Measurements from ENCODE around the gene KCNK4.

KCNK4 gene

DNA sequence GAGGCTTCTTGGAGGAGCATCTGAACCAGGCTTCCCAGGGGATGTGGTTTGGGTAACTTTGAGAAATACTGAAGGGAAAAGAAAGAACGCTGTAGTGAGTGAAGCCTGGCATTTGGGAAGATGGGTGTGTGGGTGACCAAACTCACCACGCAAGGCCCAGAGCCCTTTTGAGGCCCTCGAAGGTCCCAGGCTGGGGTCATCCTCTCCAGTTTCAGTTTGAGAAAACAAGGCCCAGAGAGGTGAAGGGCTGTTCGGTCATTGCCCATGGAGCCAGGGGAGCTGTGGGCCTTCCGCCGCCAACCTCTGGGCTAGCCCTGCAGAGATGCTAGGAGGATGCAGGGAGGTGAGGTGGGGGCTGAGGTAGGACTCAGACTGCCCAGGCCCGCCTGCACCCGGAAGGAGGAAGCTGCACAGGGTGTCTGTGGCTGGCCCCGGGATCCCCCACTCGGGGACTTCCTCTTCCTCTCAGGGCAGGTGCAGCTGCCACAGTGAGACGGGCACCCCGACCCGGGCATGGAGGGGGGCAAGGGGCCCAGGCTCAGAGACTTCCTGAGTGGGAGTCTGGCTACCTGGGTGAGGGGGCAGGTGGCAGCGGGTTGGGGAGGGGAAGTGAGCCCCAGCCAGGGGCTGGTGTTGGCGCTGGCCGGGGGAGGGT is 48.8 kb downstream of the KCNK4 start, which contains the start of gene CCDC88B:
Gene CCDC88B (plus strand): TSS at position 451 of the 655 bp plus-strand sequence. CDS start 63 bp downstream, at position 514.
- DNase-seq (ENCODE audit: low read depth, low spot score), result no peak
- TF ChIP-seq, protein P1, sequence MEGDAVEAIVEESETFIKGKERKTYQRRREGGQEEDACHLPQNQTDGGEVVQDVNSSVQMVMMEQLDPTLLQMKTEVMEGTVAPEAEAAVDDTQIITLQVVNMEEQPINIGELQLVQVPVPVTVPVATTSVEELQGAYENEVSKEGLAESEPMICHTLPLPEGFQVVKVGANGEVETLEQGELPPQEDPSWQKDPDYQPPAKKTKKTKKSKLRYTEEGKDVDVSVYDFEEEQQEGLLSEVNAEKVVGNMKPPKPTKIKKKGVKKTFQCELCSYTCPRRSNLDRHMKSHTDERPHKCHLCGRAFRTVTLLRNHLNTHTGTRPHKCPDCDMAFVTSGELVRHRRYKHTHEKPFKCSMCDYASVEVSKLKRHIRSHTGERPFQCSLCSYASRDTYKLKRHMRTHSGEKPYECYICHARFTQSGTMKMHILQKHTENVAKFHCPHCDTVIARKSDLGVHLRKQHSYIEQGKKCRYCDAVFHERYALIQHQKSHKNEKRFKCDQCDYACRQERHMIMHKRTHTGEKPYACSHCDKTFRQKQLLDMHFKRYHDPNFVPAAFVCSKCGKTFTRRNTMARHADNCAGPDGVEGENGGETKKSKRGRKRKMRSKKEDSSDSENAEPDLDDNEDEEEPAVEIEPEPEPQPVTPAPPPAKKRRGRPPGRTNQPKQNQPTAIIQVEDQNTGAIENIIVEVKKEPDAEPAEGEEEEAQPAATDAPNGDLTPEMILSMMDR (IDR thresholded peaks at IDR 0.05; ENCODE audit: insufficient read depth, low read length, missing control alignments), result no peak
- no peak within 1 kb of the TSS for H3K4me3 ChIP-seq (ENCODE audit: low read depth, low read length)
- CTCF ChIA-PET, result interaction anchor here (21.8 kb wide), 1 partner anchor 11 kb away, joined by 414 read pairs; the partner anchor contains the start of gene RPS6KA4
- POLR2A ChIA-PET, result interaction anchor here (0.6 kb wide), 1 partner anchor 77 kb away, joined by 3 read pairs; no protein-coding TSS in a partner anchor

DNA sequence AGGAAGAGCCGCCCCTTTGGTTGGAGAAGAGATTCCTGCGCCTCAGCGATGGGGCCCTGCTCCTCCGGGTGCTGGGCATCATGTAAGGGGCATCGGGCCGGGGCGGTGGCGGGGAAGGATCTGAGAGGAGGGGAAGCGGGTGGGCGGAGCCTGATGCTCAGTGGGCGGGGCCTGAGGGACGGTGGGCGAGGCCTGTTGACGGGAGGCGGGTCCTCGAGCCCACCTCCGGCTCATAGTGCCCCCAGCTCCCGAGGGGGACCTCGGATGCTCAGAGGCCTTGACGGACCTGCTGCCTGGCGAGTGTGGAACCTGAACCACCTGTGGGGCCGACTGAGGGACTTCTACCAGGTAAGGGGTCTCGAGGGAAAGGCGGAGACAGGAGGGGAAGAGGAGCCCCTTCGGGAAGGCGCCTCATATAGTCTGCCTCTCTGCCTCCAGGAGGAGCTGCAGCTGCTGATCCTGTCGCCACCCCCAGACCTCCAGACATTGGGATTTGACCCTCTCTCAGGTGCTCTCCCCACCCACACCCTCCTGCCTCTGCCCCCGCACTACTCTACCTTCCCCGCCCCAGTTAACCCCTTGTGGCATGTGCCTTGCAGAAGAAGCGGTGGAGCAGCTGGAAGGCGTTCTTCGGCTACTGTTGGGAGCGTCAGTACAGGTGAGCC is 49.7 kb downstream of the KCNK4 start:
- TF ChIP-seq, protein P1 (IDR thresholded peaks at IDR 0.05; ENCODE audit: insufficient read depth, low read length, missing control alignments), result no peak
- no peak overlapping the region for H3K4me3 ChIP-seq (ENCODE audit: low read depth, low read length)
- POLR2A ChIA-PET, result interaction anchor here (1.2 kb wide), 1 partner anchor 23 kb away, joined by 3 read pairs; the partner anchor contains the start of genes PRDX5 and TRMT112

DNA sequence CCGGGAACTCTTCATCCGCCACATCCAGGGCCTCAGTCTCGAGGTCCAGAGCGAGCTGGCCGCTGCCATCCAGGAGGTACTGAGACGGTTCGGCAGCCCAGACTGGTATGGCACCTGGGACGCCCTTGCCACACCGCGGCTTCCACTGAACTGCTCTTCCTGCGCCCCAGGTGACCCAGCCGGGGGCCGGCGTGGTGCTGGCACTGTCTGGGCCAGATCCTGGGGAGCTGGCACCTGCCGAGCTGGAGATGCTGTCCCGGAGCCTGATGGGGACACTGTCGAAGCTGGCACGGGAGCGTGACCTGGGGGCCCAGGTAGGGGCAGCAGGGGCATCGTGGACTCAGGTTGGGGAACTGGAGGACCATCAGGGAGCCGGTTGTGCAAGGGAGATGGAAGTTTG is 50.3 kb downstream of the KCNK4 start:
- CTCF ChIA-PET, result interaction anchor here (0.6 to 21.8 kb wide), 9 partner anchors 2 to 135 kb away, joined by 3 to 414 read pairs (median 4); partner anchors contain the start of genes CCDC88B, ESRRA, FERMT3 and RPS6KA4
- H3K4me3 ChIP-seq (ENCODE audit: low read depth, low read length), result no peak overlapping the region
- TF ChIP-seq, protein P1 (IDR thresholded peaks at IDR 0.05; ENCODE audit: insufficient read depth, low read length, missing control alignments), result no peak
- POLR2A ChIA-PET, result interaction anchor here (1.0 to 1.6 kb wide), 3 partner anchors 9 to 24 kb away, joined by 3 to 10 read pairs (median 3); partner anchors contain the start of genes PRDX5 and TRMT112
- no peak for DNase-seq (ENCODE audit: low read depth, low spot score)

More for the DNA sequence above, 49.7 kb downstream of the KCNK4 start:
- DNase-seq (ENCODE audit: low read depth, low spot score), result no peak
- CTCF ChIA-PET, result interaction anchor here (1.1 to 21.8 kb wide), 6 partner anchors 1 to 134 kb away, joined by 3 to 414 read pairs (median 8); partner anchors contain the start of genes CCDC88B, ESRRA, FERMT3 and RPS6KA4

DNA sequence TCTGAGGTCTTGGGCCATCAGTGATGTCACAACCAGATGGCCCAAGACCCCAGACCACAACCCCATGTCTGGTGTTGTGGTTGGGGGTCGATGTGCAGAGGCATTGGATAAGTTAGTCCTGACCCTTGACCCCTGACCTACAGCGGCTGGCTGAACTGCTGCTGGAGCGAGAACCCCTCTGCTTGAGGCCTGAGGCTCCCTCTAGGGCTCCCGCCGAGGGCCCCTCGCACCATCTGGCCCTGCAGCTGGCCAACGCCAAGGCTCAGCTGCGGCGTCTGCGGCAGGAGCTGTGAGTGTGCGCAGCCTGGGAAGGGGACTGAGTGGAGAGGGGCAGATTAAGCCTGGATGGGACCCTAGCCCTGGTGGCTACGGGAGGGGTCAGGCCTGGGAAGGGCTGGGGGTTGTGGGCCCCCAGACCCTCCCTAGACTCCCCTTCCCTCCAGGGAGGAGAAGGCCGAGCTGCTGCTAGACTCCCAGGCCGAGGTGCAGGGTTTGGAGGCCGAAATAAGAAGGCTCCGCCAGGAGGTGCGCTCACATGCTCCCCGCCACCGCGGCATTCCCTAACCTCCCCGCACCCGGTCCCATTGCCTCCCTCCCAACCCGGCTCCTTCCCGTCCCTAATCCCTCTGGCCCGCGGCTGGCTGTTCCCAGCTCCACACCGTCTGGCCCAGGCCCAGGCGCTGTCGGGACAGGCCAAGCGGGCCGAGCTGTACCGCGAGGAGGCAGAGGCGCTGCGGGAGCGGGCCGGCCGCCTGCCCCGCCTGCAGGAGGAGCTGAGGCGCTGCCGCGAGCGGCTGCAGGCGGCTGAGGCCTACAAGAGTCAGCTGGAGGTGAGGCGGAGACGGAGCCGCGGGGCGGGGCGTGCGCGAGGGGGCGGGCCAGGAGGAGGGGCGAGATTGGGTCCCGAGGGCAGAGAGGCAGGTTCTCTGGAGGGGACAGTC is 51.0 kb downstream of the KCNK4 start:
- TF ChIP-seq, protein P1 (IDR thresholded peaks at IDR 0.05; ENCODE audit: insufficient read depth, low read length, missing control alignments), result peak; percentile 67
- POLR2A ChIA-PET, result interaction anchor here (0.7 to 1.6 kb wide), 6 partner anchors 10 to 71 kb away, joined by 3 to 10 read pairs (median 3); partner anchors contain the start of genes ESRRA, PRDX5 and TRMT112
- DNase-seq (ENCODE audit: low read depth, low spot score), result peak; percentile 28
- H3K4me3 ChIP-seq (ENCODE audit: low read depth, low read length), result peak overlapping the region; percentile 55
- CTCF ChIA-PET, result interaction anchor here (0.6 to 21.8 kb wide), 17 partner anchors 3 to 136 kb away, joined by 3 to 414 read pairs (median 4); partner anchors contain the start of genes CATSPERZ, CCDC88B, ESRRA and FERMT3

DNA sequence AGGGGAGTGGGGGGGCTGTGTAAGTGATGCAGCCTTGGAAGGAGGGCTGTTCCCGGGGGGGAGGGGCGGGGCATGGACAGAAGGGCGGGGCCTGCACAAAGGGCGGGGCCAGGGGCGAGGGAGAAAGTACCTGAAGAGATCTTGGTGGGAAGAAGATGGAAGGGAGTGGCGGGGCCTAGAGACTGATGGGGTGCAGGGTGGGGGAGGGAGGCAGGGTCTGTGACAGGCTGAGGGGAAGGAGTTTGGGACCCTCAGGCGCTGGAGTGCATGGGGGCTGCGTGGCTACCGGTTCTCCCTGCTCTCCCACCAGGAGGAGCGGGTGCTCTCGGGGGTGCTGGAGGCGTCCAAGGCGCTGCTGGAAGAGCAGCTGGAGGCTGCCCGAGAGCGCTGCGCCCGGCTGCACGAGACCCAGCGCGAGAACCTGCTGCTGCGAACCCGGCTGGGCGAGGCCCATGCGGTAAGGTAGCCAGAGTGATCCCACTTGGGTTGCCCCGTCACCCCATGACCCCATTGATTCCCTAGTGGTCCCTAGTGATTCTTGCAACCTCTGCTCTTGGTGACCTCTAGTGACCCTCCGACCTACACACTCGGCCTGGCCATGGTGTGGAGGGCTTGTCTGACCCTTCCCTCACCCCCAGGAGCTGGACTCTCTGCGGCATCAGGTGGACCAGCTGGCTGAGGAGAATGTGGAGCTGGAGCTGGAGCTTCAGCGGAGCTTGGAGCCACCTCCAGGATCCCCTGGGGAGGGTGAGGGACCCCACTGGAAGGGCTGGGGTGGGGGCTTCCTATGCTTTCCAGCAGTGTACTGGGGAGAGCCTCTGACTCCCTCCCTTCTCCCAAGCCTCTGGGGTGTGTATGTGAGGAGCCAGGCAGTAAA is 52.0 kb downstream of the KCNK4 start:
- CTCF ChIA-PET, result interaction anchor here (0.8 to 21.8 kb wide), 13 partner anchors 4 to 137 kb away, joined by 3 to 414 read pairs (median 4); partner anchors contain the start of genes CATSPERZ, CCDC88B, ESRRA and PRDX5
- no peak for DNase-seq (ENCODE audit: low read depth, low spot score)
- no peak overlapping the region; the same call in 1 of the 2 replicates for H3K4me3 ChIP-seq (ENCODE audit: low read depth, low read length)
- POLR2A ChIA-PET, result interaction anchor here (0.7 to 1.6 kb wide), 4 partner anchors 12 to 72 kb away, joined by 3 to 10 read pairs (median 4); partner anchors contain the start of genes ESRRA and PRDX5
- TF ChIP-seq, protein P1 (IDR thresholded peaks at IDR 0.05; ENCODE audit: insufficient read depth, low read length, missing control alignments), result no peak
